NOMO-1 treated with DMSO at 0.1 percent for 48 hours (cell line): Measurements from ENCODE around the gene PDZD8.
"Not testable (repeated sequence)": the region's sequence is repeated elsewhere in the genome, so short reads cannot be mapped to it uniquely, and the experiment has no call there.

Experiments used
- DNase-seq: peaks from one replicate; lab custom pipeline; 2025; ENCODE audit not compliant: unreplicated experiment; lab: John Stamatoyannopoulos, UW

Gene PDZD8

DNA sequence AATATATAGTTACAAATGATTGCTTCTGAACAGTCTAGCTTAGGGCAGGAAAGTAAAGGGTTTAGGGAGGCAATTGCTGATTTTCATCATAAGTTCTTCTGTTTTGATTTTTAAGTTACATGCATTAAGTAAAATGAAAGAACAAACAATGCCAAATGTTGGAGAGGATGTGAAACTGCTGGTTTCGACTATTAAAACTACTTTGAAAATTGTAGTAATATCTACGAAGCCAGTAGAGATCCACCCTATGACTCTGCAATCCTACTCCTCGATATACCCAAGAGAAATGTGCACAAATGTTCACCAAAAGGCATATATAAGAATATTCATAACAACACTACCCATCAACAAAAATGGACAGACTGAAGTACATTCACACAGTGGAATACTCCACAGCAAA lies 24.3 kb downstream of the PDZD8 start:
- DNase-seq, result peak; percentile 51

GRCh38 chr10:117348236-117348635 lies 27.0 kb downstream of the PDZD8 start:
- no peak for DNase-seq

DNA sequence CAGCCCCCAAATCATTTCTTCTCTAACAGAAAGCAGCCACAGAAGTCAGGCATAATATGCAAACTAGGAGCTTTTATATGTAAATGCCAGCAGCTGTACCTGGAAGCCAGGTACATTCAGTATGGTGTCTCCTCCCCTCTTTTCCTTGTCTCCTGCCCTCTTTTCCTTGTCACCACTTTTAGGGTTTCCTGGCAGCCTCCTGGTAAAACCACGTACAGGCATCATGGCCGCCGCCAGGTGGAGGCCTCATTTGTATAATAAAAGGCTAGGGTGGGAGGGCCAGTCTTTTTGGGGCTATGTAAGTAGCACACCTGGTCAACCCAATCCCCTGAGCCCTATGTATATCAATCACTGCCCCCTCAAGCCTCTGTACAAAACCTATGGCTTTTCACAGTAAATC lies 28.7 kb downstream of the PDZD8 start:
- DNase-seq, result no peak

- no peak for DNase-seq
Observed at GRCh38 chr10:117345143-117345542, 30.1 kb downstream of the PDZD8 start.

GRCh38 chr10:117342641-117343040 lies 32.6 kb downstream of the PDZD8 start:
- no peak for DNase-seq

- no peak for DNase-seq
Observed at GRCh38 chr10:117341061-117341460, 34.2 kb downstream of the PDZD8 start.

DNA sequence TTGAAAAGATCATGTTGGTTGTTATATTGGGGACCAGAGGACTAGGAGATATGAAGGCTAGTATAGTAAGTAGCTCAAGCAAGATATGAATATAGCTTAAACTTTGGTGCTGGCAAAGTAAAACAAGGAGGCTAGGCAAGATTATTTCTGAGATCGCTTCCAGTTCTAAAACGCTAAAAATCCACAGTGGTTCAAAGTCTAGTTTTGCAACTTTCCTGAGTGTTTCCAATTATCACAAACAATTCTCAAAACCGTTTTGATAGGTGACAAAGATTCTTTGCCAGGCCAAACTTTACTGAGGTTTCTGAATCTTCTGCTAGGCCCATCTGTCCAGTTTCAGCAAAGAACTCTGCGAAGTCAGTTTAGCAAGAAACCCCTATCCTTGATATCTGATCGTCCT lies 35.3 kb downstream of the PDZD8 start:
- no peak for DNase-seq

- DNase-seq, result no peak
Observed at GRCh38 chr10:117339578-117339977, 35.7 kb downstream of the PDZD8 start.

- DNase-seq, result no peak
Observed at GRCh38 chr10:117334926-117335325, 40.3 kb downstream of the PDZD8 start.

GRCh38 chr10:117334066-117334465 lies 41.2 kb downstream of the PDZD8 start:
- no peak for DNase-seq

GRCh38 chr10:117327262-117327661 lies 48.0 kb downstream of the PDZD8 start:
- DNase-seq, result no peak

DNA sequence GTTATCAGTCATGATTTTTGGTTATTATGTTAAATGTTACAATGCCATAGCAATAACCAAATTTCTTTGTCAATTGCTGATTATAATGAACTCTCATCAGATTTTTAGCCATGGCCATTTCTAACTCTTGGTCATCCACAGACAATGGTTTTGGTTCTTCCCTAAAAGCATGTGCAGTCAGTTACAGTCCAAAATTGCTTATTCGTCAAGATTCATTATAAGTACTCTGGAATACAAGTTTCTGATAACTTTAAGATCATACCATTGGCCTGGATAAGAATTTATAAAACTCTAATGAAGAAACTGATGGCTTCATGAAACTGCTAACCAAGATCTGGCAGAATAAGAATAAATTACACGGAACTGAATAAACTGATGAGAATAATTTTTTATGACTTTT lies 50.9 kb downstream of the PDZD8 start:
- no peak for DNase-seq

GRCh38 chr10:117322260-117322659 lies 53.0 kb downstream of the PDZD8 start:
- no peak for DNase-seq

DNA sequence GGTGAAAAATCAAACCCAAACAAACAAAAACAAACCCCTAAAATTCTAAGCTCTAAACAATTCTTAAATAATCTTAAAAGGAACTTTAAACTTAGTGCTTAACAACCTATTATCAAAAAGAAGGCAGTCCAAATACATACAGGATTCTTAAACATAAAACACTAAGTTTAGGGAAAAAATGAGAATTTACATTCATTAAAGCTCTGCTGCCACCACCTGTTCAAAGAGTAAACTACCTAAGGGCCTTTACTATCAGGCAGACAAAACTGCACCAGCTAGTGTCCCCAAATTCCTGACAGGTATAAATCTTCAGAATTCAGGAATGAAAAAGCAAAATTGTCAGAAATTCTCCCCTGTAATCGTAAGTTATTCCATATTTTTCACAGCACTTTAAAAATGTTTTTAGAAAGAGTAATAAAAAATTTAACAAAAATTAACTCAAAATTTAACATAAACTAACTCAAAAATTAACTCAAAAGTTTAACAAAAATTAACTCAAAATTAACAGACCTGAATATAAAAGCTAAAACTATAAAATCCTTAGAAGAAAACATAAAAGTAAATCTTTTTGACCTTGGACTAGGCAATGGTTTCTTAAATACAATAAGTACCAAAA lies 55.1 kb downstream of the PDZD8 start:
- DNase-seq, result no peak

GRCh38 chr10:117318909-117319308 lies 56.3 kb downstream of the PDZD8 start:
- no peak for DNase-seq

DNA sequence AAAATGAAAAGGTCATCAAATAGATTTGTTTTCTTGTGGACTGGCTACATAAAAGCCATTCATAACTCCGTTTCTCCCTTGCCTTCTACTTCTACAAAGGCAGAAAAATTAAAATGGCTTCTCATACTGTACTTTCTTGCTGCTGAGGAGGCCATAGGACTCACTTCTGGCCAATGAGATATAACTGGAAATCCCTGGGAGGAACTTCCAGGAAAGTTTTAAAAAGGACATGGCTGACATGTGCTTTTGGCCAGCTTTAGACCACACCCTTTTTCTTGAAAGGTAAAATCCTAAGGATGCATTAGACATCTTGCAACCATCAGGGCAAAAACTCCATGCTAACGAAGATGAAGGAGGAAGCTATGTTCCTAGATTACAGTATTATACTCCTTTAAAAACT lies 58.5 kb downstream of the PDZD8 start:
- DNase-seq, result no peak

GRCh38 chr10:117313641-117314040 lies 61.6 kb downstream of the PDZD8 start:
- no peak for DNase-seq

DNA sequence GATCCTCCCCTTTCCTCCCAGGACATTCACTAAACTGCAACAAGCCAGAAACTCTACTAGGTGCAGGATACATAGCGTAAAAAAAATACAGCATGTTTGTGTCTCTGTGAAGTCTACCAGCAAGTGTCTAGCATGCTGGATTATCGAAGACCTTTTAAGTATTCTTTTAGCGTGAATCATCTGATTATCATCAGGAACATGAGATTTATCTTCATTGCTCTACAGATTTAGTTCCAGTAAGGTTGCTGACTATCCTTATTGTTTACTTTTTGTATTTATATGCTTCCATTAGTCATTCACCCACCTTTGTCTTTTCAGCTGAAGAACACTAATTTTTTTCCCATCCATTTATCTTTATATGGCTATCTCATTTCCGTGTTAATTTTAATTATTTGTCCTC lies 62.8 kb downstream of the PDZD8 start:
- no peak for DNase-seq

- no peak for DNase-seq
Observed at GRCh38 chr10:117311261-117311660, 64.0 kb downstream of the PDZD8 start.

- DNase-seq, result no peak
Observed at GRCh38 chr10:117306674-117307073, 68.6 kb downstream of the PDZD8 start.

DNA sequence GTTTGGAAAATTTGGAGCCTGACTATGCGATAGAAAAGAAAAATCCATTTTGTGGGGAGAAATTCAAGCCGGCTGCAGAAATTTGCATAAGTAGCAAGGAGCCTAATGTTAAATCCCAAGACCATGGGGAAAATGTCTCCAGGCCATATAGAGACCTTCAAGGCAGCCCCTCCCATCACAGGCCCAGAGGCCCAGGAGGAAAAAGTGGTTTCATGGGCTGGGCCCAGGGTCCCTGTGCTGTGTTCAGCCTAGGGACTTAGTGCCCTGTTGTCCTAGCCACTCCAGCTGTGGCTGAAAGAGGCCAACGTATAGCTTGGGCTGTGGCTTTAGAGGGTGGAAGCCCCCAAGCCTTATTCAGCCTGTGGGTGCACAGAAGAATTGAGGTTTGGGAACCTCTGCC lies 71.8 kb downstream of the PDZD8 start:
- DNase-seq, result not testable (repeated sequence)

DNA sequence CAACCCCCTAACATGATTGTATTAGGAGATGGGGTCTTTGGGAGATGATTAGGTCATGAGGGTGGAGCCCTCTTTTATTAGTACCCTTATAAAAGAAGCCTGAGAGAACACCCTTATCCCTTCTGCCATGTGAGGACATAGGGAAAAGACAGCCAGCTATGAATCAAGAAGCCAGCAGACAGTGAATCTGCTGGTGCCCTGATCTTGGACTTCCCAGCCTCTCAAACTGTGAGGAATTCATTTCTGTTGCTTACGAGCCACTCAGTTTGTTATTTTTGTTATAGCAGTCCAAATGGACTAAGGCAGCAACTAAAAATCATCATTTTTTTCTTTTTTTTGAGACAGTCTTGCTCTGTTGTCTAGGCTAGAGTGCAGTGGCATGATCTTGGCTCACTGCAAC lies 74.6 kb downstream of the PDZD8 start:
- no peak for DNase-seq

DNA sequence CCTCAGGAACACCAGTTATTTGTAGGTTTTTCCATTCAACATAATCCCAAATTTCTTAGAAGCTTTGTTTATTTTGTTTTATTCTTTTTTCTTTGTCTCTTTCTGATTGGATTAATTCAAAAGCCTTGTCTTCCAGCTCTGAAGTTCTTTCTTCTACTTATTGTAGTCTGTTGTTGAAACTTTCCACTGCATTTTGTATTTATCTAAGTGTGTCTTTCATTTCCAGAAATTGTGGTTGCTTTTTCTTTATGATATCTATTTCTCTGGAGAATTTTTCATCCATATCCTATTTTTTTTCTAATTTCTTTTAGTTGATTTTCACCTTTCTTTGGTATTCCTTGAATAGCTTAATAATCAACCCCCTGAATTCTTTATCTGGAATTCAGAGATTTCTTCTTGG lies 75.8 kb downstream of the PDZD8 start:
- DNase-seq, result no peak

- DNase-seq, result no peak
Observed at GRCh38 chr10:117298219-117298618, 77.0 kb downstream of the PDZD8 start.
